Panc1 (cell line): Measurements from ENCODE around the gene FBXL17. TPM values are rescaled to one million over a fixed set of nuclear protein-coding genes. Genes with fewer than 3 reads are reported as not detected.

ENCODE experiments used
- ATAC-seq: fragments of 200-7000 bp; cut with Tn5 transposase; 2 replicates; pipeline ENCODE4 v1.9.1; 2020; ENCODE audit warnings: mild to moderate bottlenecking, moderate library complexity
- BruUV-seq: library from RNA; stranded (reverse); fragments of 400-500 nt; replicated peaks from 2 replicates; lab custom pipeline; 2021; lab: Mats Ljungman, UMichigan
- CTCF ChIA-PET: fragments of 300-600 bp; sonication (Branson Sonifier 250); formaldehyde crosslinking; loops from one replicate; lab custom pipeline; 2022; ENCODE audit warnings: antibody characterized with exemption; lab: Charles Lee
- POLR2A ChIA-PET: fragments of 300-600 bp; sonication (Branson Sonifier 250); formaldehyde crosslinking; loops from one replicate; lab custom pipeline; 2022; ENCODE audit warnings: antibody characterized with exemption; lab: Charles Lee
- DNase-seq: peaks from one replicate; pipeline ENCODE4 v3.0.0-alpha.2; 2010; ENCODE audit warnings: low read depth, low spot score
- H3K27ac ChIP-seq: 2 replicates; pipeline ENCODE4 v1.5.1; 2011; ENCODE audit warnings: mild to moderate bottlenecking, low read length, inconsistent platforms
- H3K27me3 ChIP-seq: fragments of 200-500 bp; sonication (Bioruptor generic); 2 replicates; pipeline ENCODE4 v1.6.0; 2014; ENCODE audit warnings: low read length, inconsistent platforms; ENCODE audit not compliant: control insufficient read depth, insufficient read depth
- H3K36me3 ChIP-seq: fragments of 200-500 bp; sonication (Bioruptor generic); 2 replicates; pipeline ENCODE4 v1.5.1; 2014; ENCODE audit warnings: inconsistent platforms, mild to moderate bottlenecking, low read length, moderate library complexity; ENCODE audit not compliant: control insufficient read depth, insufficient read depth
- H3K4me1 ChIP-seq: 2 replicates; pipeline ENCODE4 v1.5.1; 2011; ENCODE audit warnings: inconsistent platforms, mild to moderate bottlenecking, low read length, moderate library complexity; ENCODE audit not compliant: control insufficient read depth, insufficient read depth
- H3K4me3 ChIP-seq, 2 experiments: 2 replicates each; pipeline ENCODE4 v1.5.1; 2011 to 2012; ENCODE audit warnings: low read depth in 2 of 2, low read length in 2 of 2, mild to moderate bottlenecking in 2 of 2, inconsistent platforms in 1 of 2, moderate library complexity in 1 of 2
- H3K9me3 ChIP-seq: fragments of 200-500 bp; sonication (Bioruptor generic); 2 replicates; pipeline ENCODE4 v1.5.1; 2014; ENCODE audit warnings: low read depth, mild to moderate bottlenecking, inconsistent platforms, low read length, moderate library complexity; ENCODE audit not compliant: control insufficient read depth, insufficient read depth
- POLR2AphosphoS5 ChIP-seq: IDR thresholded peaks from 2 replicates; pipeline ENCODE4 v1.6.1; 2012; ENCODE audit warnings: mild to moderate bottlenecking, low read depth, low read length, moderate library complexity
- SIN3A ChIP-seq: IDR thresholded peaks from 2 replicates; pipeline ENCODE4 v1.6.1; 2012; ENCODE audit warnings: low read depth, mild to moderate bottlenecking, low read length, moderate library complexity, borderline replicate concordance; ENCODE audit not compliant: insufficient read depth
- TCF7L2 ChIP-seq: IDR thresholded peaks from 2 replicates; pipeline ENCODE4 v1.6.1; 2011; ENCODE audit warnings: mild to moderate bottlenecking, low read depth, low read length, inconsistent platforms
- in situ Hi-C: cut with HindIII; loops from 2 replicates; pipeline ENCODE4 v1.10.0; 2016; ENCODE audit warnings: low sequenced_read_pairs, low pct_unique_long_range_greater_than_20kb
- intact Hi-C: fragments of 100-400 bp; cut with micrococcal nuclease; formaldehyde crosslinking; loops from one replicate; pipeline ENCODE4 v1.10.0; 2022; ENCODE audit not compliant: unreplicated experiment
- total RNA-seq: library from RNA; stranded (reverse); gene quantifications from one replicate; pipeline ENCODE4 v1.2.1, GENCODE V29; 2021; ENCODE audit not compliant: unreplicated experiment
- TF ChIP-seq, protein P1 (sequence below), 2 experiments: IDR thresholded peaks; 2 replicates each; pipeline ENCODE4 v1.6.1; 2011 to 2012; ENCODE audit warnings: low read depth in 2 of 2, control low read depth in 1 of 2, low read length in 1 of 2, mild to moderate bottlenecking in 1 of 2, moderate library complexity in 1 of 2; ENCODE audit not compliant: insufficient read depth in 1 of 2
- TF ChIP-seq, protein P2 (sequence below): fragments of 450-650 bp; IDR thresholded peaks from 2 replicates; pipeline ENCODE4 v1.5.1; 2017; ENCODE audit warnings: mild to moderate bottlenecking

Gene FBXL17
- total RNA-seq, 1 experiment from 2014 or later: 17.4 TPM

DNA sequence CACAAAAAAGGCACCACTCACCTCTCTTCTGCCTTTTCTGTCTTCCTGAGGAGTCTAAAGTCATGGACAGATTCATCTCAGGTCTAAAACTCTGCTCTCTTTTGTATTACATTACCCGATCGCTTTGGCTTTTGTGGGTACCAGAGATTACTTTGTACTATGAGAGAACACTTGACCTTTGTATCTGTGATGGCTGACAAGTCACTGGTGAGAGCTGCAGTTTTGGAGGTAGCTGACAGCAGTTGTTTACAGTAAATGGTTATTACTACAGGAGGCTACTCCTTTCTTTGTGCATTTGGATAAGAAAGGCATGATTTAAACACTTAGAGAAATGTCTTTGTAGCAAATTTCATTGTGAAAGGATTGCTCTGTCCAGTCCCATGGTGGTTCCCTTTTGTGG, 307.3 kb downstream of the FBXL17 start:
- Histone ChIP-seq H3K4me3 (no peak overlapping the region), H3K27me3 (no peaks in the 10 kb centered on the region), H3K36me3 (no peaks in the 10 kb centered on the region), H3K9me3 (no peaks in the 10 kb centered on the region), H3K4me1 (no peaks in the 10 kb centered on the region), H3K27ac (no peak overlapping the region)
- CTCF ChIA-PET: no interaction called here
- in situ Hi-C loops: no loop called here
- no TSS peak for BruUV-seq
- TF ChIP-seq SIN3A (no peak), POLR2AphosphoS5 (no peak), TCF7L2 (no peak)
- TF ChIP-seq, protein P1, sequence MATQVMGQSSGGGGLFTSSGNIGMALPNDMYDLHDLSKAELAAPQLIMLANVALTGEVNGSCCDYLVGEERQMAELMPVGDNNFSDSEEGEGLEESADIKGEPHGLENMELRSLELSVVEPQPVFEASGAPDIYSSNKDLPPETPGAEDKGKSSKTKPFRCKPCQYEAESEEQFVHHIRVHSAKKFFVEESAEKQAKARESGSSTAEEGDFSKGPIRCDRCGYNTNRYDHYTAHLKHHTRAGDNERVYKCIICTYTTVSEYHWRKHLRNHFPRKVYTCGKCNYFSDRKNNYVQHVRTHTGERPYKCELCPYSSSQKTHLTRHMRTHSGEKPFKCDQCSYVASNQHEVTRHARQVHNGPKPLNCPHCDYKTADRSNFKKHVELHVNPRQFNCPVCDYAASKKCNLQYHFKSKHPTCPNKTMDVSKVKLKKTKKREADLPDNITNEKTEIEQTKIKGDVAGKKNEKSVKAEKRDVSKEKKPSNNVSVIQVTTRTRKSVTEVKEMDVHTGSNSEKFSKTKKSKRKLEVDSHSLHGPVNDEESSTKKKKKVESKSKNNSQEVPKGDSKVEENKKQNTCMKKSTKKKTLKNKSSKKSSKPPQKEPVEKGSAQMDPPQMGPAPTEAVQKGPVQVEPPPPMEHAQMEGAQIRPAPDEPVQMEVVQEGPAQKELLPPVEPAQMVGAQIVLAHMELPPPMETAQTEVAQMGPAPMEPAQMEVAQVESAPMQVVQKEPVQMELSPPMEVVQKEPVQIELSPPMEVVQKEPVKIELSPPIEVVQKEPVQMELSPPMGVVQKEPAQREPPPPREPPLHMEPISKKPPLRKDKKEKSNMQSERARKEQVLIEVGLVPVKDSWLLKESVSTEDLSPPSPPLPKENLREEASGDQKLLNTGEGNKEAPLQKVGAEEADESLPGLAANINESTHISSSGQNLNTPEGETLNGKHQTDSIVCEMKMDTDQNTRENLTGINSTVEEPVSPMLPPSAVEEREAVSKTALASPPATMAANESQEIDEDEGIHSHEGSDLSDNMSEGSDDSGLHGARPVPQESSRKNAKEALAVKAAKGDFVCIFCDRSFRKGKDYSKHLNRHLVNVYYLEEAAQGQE (IDR thresholded peaks at IDR 0.05; ENCODE audit: insufficient read depth in 1 of 2, low read depth in 2 of 2, low read length in 1 of 2): no peak
- TF ChIP-seq, protein P2, sequence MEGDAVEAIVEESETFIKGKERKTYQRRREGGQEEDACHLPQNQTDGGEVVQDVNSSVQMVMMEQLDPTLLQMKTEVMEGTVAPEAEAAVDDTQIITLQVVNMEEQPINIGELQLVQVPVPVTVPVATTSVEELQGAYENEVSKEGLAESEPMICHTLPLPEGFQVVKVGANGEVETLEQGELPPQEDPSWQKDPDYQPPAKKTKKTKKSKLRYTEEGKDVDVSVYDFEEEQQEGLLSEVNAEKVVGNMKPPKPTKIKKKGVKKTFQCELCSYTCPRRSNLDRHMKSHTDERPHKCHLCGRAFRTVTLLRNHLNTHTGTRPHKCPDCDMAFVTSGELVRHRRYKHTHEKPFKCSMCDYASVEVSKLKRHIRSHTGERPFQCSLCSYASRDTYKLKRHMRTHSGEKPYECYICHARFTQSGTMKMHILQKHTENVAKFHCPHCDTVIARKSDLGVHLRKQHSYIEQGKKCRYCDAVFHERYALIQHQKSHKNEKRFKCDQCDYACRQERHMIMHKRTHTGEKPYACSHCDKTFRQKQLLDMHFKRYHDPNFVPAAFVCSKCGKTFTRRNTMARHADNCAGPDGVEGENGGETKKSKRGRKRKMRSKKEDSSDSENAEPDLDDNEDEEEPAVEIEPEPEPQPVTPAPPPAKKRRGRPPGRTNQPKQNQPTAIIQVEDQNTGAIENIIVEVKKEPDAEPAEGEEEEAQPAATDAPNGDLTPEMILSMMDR: no peak
- POLR2A ChIA-PET: no interaction called here
- ATAC-seq (no peak), DNase-seq (no peak)
- intact Hi-C loops: no loop called here

DNA sequence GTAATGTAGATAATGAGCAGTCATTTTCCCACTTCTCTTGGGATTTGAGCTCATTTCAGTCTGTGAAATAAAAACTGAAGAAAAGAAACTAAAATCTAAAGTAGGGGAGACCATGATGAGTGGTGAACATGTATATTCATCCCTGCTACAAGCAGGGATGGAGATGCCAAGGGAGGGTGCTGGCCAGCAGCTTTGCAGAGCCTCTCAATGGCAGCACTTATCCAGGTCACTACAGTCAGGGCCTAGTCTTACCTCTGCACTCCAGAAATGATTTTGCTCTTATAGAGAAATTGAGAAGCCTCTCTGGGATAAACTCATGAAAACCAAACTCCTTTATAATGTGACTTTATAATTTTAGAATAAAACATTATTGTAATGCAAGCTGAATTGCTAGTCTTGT, 317.6 kb downstream of the FBXL17 start:
- no peak for ATAC-seq
- H3K27ac ChIP-seq: no peak overlapping the region
- no peaks in the 10 kb centered on the region for H3K36me3 ChIP-seq
- CTCF ChIA-PET: no interaction called here
- no peak for TF ChIP-seq SIN3A
- TF ChIP-seq, protein P2: no peak
- TF ChIP-seq TCF7L2: no peak
- no peak for TF ChIP-seq POLR2AphosphoS5
- TF ChIP-seq, protein P1 (IDR thresholded peaks at IDR 0.05; ENCODE audit: insufficient read depth in 1 of 2, low read depth in 2 of 2, low read length in 1 of 2): no peak
- no peaks in the 10 kb centered on the region for H3K4me1 ChIP-seq
- POLR2A ChIA-PET: no interaction called here
- H3K4me3 ChIP-seq: no peak overlapping the region
- H3K27me3 ChIP-seq: no peaks in the 10 kb centered on the region
- in situ Hi-C loops (no loop called here), intact Hi-C loops (no loop called here)
- no peak for DNase-seq
- no TSS peak for BruUV-seq
- no peaks in the 10 kb centered on the region for H3K9me3 ChIP-seq
